Stimulated activated CD4-positive, alpha-beta T cell treated with anti-CD3 and anti-CD28 coated beads, Interleukin-12 subunit alpha, Interleukin-12 subunit beta, amount 100 ng/mL, for 48 hours (primary cell): ENCODE data around the gene VWA5A.
A peak's percentile ranks its signal among the peaks of the same experiment; 100 is the strongest.

Experiments used
- DNase-seq, 3 donors: peaks; one replicate each; pipeline ENCODE4 v3.0.0-alpha.2; 2020; ENCODE audit warnings: low read depth in 2 of 3, low spot score in 1 of 3

Gene VWA5A

GRCh38 chr11:124114942-124115781 lies at the start of gene VWA5A:
Gene VWA5A, plus strand, starts transcription at chr11:124115450. Its CDS starts 2,062 bp downstream, at chr11:124117512.
- DNase-seq = peak; percentile 69 to 72 (median 71)

- DNase-seq = no peak
Observed at GRCh38 chr11:124068601-124069110, 46.6 kb upstream of the VWA5A start.

GRCh38 chr11:124069429-124070401 lies 45.5 kb upstream of the VWA5A start:
- peak; percentile 12 to 30 (median 29) for DNase-seq

GRCh38 chr11:124070915-124071622 lies 44.2 kb upstream of the VWA5A start:
- peak; percentile 39 to 66 (median 49) for DNase-seq

GRCh38 chr11:124071623-124071948 lies 43.7 kb upstream of the VWA5A start:
- DNase-seq = no peak

- DNase-seq = no peak
Observed at GRCh38 chr11:124072147-124072546, 43.1 kb upstream of the VWA5A start.

- DNase-seq = no peak
Observed at GRCh38 chr11:124074554-124074953, 40.7 kb upstream of the VWA5A start.

GRCh38 chr11:124075492-124075840 lies 39.8 kb upstream of the VWA5A start:
- DNase-seq = no peak

GRCh38 chr11:124075841-124076651 lies 39.2 kb upstream of the VWA5A start:
- no peak for DNase-seq

- DNase-seq = no peak
Observed at GRCh38 chr11:124077266-124077665, 38.0 kb upstream of the VWA5A start.

GRCh38 chr11:124078591-124078990 lies 36.7 kb upstream of the VWA5A start:
- no peak for DNase-seq

GRCh38 chr11:124079631-124080326 lies 35.5 kb upstream of the VWA5A start:
- no peak for DNase-seq

GRCh38 chr11:124080327-124081001 lies 34.8 kb upstream of the VWA5A start:
- no peak for DNase-seq

- no peak for DNase-seq
Observed at GRCh38 chr11:124081483-124081882, 33.8 kb upstream of the VWA5A start.

- DNase-seq = no peak
Observed at GRCh38 chr11:124082371-124082770, 32.9 kb upstream of the VWA5A start.

GRCh38 chr11:124085583-124085982 lies 29.7 kb upstream of the VWA5A start:
- DNase-seq = no peak

GRCh38 chr11:124085997-124086846 lies 29.0 kb upstream of the VWA5A start:
- no peak for DNase-seq

GRCh38 chr11:124090996-124091395 lies 24.3 kb upstream of the VWA5A start:
- no peak for DNase-seq
